Brain pericyte (primary cell): ENCODE data around the gene BEX1.
"Not testable (repeated sequence)": the region's sequence is repeated elsewhere in the genome, so short reads cannot be mapped to it uniquely, and the experiment has no call there.

Source experiments
- DNase-seq: peaks from one replicate; pipeline ENCODE4 v3.0.0-alpha.2; 2012; ENCODE audit warnings: low read depth, low spot score

Gene BEX1

DNA sequence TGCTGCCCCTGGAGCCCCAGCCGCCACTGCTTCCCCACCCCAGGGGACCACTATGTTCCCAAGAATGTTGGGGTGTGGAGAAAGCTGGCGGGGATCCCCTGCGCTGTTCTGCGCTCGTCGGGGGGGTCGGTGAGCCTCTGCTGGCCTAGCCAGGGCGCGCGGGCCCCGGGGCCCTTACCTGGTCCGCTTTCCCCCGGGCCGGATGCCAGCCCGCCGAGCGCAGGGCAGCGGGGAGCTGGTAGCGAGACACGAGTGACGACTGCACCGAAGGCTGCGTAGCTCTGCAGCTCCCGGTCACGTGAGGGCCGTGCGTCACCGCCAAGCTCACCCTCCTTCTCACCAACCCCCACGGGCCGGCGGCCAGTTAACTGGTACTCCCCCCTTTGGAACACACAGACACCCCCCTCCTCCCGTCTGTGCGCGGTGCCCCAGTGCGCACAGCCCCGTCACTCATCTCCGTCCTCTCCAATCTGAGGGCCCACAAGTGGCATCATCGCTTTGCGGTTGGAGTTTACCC is at the start of gene BEX1:
Gene BEX1 (minus strand): TSS at position 254 of the 517 bp plus-strand sequence. CDS start 897 bp downstream, outside the sequence.
- peak; percentile 5 for DNase-seq

DNA sequence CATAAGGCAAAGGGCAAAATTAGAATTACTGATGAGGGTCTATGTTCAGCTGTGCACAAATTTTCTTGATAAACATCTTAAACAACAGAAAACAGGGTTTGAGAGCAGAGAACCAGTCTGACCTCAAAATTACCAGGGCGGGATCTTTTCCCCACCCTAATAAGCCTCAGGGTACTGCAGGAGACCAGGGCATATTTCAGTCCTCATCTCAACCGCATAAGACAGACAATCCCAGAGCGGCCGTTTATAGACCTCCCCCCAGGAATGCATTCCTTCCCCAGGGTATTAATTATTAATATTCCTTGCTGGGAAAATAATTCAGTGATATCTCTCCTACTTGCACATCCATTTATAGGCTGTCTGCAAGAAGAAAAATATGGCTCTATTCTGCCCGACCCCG is 45.5 kb upstream of the BEX1 start:
- not testable (repeated sequence) for DNase-seq

DNA sequence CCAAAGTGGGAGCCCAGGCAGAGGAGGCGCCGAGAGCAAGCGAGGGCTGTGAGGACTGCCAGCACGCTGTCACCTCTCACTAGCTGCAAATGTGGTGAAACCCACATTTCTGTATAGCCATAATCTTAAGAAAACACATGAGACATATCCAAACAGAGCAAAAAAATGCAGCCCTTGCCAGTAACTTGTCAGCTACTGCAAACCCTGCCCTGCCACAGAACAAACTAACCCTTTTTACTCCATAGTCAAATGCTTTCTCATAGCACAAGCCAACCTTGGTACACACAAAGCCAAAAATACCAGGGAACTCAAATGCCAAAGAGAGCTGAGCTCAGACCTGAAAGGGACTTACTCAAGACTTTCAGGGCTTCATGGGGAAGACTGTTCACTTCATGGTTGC is 43.9 kb upstream of the BEX1 start:
- no peak for DNase-seq

DNA sequence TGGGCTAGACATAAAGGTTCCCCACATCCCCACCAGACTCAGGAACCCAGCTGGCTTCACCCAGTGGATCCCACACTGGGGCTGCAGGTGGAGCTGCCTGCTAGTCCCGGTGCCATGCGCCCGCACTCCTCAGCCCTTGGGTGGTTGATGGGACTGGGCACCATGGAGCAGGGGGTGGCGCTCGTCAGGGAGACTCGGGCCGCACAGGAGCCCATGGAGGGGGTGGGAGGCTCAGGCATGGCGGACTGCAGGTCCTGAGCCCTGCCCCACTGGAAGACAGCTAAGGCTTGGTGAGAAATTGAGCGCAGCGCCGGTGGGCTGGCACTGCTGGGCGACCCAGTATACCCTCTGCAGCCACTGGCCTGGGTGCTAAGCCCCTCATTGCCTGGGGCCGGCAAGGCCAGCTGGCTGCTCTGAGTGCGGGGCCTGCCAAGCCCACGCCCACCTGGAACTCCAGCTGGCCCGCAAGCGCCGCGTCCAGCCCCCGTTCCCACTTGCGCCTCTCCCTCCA is 43.3 kb upstream of the BEX1 start:
- not testable (repeated sequence) for DNase-seq

DNA sequence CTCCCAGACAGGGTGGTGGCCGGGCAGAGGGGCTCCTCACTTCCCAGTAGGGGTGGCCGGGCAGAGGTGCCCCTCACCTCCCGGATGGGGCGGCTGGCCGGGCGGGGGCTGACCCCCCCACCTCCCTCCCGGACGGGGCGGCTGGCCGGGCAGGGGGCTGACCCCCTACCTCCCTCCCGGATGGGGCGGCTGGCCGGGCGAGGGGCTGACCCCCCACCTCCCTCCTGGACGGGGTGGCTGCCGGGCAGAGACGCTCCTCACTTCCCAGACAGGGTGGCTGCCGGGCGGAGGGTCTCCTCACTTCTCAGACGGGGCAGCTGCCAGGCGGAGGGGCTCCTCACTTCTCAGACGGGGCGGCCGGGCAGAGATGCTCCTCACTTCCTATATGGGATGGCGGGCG is 40.4 kb upstream of the BEX1 start:
- not testable (repeated sequence) for DNase-seq

DNA sequence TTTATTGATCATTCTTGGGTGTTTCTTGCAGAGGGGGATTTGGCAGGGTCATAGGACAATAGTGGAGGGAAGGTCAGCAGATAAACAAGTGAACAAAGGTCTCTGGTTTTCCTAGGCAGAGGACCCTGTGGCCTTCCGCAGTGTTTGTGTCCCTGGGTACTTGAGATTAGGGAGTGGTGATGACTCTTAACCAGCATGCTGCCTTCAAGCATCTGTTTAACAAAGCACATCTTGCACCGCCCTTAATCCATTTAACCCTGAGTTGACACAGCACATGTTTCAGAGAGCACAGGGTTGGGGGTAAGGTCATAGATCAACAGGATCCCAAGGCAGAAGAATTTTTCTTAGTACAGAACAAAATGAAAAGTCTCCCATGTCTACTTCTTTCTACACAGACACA is 39.9 kb upstream of the BEX1 start:
- not testable (repeated sequence) for DNase-seq

GRCh38 chrX:103101299-103102042 is 37.5 kb upstream of the BEX1 start:
- no peak for DNase-seq

DNA sequence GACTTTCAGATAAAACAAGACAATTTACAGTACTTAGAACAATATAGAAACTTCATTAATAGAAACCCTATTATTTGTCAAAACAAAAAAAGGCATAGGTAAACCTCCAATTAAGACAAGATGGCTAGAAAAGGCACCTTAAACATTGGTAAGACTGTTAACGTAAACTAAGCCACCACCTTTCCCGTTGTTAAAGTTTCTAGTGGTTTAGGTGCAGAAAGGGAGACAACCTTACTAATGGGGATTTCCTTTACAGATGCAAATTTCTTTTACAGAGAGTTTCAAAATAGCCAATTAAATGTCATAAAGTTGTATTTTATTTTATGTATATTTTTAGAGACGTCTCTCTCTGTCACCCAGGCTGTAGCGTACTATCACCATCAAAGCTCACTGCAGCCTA is 36.5 kb upstream of the BEX1 start:
- DNase-seq, result no peak

DNA sequence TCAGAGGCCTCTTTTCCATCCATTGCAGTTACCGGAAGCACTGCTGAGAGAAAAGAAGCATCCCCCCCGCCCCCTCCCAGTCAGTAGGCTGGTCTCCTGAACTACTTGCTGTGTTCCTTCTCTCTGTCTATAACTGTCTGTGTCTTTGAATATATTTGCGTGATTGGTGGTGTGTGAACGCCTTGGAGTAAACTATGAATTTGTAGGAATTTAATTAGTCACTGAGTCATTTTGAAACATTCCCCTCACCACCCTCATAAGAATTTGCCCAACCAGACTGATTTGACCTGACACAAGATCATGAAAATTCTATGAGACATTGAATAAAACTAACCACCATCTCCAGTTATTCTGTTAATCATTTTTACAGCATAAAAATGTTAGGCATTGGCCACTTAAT is 35.7 kb upstream of the BEX1 start:
- DNase-seq, result no peak

DNA sequence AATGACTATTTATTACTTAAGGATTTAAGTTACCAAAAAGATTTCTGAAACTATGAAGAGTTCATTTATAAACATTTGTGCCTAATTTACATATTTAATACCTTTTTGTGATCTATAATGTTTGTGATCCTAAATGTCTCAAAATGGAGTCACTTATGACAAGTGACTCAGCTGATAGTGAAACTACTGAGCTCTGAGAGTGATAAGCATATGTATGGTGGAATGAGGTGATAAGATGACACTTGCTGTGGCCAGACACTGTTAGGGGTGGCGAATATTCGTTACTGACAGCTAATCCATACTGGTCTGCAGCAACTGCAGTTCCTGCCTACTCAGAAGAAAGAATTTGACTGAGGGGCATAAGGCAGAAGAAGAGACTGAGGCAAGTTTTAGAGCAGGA is 34.5 kb upstream of the BEX1 start:
- DNase-seq, result no peak

GRCh38 chrX:103092942-103093341 is 29.0 kb upstream of the BEX1 start, which contains the start of gene NXF3:
TSS of gene NXF3 (minus strand) at chrX:103093143. CDS start at chrX:103093023, 120 bp downstream.
- DNase-seq, result no peak

GRCh38 chrX:103081051-103081450 is 17.1 kb upstream of the BEX1 start:
- DNase-seq, result no peak

DNA sequence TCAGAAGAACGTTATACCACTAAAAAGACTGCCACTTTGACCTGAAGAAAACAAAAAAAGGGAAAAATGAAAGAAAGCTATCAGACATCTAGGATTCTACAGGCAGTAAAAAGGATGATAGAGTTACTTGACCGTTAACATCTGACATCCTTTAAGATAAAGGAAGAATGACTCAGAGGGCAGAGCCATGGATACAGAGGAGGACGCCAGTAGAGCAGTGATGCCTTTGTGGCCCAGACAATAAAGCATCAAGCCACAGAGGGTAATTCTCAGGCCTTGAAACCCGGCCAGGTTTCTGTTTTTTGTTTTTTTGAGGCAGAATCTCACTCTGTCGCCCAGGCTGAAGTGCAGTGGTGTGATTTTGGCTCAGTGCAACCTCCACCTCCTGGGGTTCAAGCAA is 9.5 kb upstream of the BEX1 start:
- DNase-seq, result no peak

DNA sequence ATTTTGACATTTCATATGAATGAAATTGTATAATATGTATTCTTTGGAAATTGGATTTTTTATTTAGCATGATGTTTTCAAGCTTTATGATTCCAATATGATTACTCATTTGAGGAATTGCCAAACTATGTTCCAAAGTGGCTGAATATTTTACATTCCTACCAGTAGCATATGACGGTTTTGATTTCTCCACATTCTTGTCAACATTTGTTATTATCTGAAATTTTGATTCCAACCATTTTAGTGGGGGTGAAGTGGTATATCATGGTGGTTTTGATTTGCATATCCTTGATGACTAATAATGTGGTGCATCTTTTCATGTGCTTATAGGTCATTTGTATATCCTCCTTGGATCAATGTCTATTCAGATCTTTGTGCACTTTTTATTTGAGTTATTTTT is 2.6 kb upstream of the BEX1 start:
- DNase-seq, result no peak

DNA sequence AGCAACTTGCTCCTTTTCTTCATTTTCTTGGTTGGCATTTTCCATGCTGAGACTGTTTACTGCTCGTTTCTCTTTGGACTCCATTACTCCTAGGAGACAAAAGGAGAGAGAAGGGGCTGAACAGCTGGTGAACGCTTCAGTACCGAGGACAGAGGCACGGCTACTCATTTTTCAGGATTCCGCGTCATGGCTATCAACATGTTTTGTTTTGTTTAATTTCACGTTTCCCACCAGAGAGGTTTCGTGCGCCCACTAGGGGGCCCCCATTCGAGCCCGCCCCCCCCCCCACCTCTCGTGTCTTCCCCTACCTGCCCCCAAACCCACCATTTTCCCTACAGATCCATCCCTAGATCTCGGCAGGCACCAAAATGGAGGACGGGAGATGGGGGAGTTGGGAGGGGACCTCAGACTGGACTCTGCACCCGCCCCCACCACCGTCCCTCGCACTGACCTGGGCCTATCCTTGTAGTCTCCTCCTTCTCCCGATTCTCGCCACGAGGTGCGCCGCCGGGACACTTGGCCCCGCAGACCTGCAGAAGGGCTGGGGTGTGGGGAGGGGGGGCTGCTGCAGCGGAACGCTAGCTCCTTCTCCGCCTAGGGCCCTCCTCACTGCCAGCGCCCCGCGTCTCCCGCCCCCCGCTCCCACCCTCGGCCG is 653 bp downstream of the BEX1 start:
- DNase-seq, result peak; percentile 6

GRCh38 chrX:103061486-103061885 is 2.5 kb downstream of the BEX1 start:
- no peak for DNase-seq

DNA sequence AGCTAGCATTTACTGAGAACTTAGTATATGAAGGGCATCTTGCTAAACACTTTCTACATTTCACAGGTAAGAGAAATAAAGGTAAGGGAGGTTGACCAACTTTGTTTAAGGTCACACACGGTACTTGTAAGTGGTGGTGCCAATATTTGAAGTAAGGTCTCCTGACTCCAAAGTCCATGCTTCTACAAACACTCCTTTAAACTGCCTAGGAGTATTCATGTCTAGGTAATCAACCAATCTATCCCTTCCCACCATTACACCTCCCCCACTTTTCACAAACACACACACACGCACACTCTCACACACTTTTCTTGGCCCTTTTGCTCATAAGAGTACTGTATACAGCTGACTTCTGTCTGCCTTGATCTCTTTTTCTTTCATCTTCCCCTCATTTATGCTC is 7.1 kb downstream of the BEX1 start:
- DNase-seq, result no peak

- DNase-seq, result no peak
Observed at GRCh38 chrX:103052625-103053024, 11.3 kb downstream of the BEX1 start.

- no peak for DNase-seq
Observed at GRCh38 chrX:103051260-103051789, 12.6 kb downstream of the BEX1 start.

DNA sequence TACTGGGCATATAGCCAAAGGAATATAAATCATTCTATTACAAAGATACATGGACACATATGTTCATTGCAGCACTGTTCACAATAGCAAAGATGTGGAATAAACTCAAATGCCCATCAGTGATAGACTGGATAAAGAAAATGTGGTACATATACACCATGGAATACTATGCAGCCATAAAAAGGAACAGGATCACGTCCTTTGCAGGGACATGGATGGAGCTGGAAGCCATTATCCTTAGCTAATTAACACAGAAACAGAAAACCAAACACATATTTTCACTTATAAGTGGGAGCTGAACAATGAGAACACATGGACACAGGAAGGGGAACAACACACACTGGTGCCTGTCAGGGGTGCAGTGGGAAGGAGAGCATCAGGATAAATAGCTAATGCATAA is 30.6 kb downstream of the BEX1 start:
- not testable (repeated sequence) for DNase-seq

- no peak for DNase-seq
Observed at GRCh38 chrX:103017542-103017941, 46.4 kb downstream of the BEX1 start.

DNA sequence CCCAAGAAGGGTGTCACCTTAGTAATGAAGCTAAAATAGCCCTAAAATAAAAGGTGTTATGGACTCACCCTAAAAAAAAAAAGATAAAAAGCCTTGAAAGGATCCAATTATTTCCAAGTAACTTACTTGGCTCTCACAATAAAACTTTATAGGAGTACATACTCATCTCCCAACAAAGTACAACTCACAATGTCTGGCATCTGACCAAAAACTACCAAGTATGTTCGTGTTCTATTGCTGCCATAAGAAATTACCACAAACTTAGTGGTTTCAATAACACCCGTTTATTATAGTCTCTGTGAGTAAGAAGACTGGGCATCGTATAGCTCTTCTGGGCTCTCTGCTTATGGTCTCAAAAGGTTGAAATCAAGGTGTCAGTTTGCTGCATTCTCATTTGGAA is 51.0 kb downstream of the BEX1 start:
- no peak for DNase-seq
